ENCODE results near the gene PHF19.

The PHF19 gene

DNA sequence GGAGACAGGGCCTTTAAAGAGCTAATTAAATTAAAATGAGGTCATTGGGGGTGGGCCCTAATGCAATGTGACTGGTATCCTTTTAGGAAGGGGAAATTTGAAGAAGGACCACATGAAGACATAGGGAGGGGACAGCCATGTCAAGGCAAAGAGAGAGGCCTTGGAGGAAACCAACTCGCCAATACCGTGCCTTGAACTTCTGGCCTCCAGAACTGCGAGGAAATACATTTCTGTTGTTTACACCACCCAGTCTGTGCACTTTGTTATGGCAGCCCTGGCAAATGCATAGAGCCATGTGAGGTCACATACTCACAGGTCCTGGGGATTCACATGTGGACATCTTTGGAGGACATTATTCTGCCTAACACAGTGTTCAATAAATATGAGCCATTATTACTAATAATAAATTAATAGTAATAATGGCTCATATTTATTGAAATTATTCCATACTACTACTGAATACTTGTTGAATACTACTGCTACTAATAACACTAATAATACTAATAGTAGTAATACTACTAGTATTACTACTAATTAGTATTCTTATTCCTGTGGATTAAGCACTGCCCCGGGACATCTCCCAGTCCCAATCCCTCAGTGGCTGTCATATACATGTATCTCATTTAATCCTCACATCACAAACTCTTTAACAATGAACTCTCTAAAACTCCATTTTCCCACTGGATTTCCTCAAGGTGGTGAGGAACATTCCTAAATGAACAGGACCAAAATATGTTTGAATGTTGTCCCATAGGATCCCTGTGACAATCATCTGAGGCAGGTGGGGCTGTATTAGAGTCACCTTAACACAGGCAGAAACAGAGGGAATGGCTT is 41.2 kb upstream of the PHF19 start:
- Histone ChIP-seq H3K36me3 (peaks cover 74% of the 10 kb centered on the region), H3K4me1 (ENCODE audit: control insufficient read depth in 1 of 2, insufficient read depth in 1 of 2, low read depth in 1 of 2, low read length in 1 of 2) (no peaks in the 10 kb centered on the region), H3K27me3 (no peaks in the 10 kb centered on the region), H3K27ac (no peak overlapping the region), H3K9me3 (no peaks in the 10 kb centered on the region), H3K4me3 (ENCODE audit: low read depth in 1 of 2, low read length in 1 of 2) (no peak overlapping the region)
- TF ChIP-seq, protein P1, sequence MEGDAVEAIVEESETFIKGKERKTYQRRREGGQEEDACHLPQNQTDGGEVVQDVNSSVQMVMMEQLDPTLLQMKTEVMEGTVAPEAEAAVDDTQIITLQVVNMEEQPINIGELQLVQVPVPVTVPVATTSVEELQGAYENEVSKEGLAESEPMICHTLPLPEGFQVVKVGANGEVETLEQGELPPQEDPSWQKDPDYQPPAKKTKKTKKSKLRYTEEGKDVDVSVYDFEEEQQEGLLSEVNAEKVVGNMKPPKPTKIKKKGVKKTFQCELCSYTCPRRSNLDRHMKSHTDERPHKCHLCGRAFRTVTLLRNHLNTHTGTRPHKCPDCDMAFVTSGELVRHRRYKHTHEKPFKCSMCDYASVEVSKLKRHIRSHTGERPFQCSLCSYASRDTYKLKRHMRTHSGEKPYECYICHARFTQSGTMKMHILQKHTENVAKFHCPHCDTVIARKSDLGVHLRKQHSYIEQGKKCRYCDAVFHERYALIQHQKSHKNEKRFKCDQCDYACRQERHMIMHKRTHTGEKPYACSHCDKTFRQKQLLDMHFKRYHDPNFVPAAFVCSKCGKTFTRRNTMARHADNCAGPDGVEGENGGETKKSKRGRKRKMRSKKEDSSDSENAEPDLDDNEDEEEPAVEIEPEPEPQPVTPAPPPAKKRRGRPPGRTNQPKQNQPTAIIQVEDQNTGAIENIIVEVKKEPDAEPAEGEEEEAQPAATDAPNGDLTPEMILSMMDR (IDR thresholded peaks at IDR 0.05), result no peak

DNA sequence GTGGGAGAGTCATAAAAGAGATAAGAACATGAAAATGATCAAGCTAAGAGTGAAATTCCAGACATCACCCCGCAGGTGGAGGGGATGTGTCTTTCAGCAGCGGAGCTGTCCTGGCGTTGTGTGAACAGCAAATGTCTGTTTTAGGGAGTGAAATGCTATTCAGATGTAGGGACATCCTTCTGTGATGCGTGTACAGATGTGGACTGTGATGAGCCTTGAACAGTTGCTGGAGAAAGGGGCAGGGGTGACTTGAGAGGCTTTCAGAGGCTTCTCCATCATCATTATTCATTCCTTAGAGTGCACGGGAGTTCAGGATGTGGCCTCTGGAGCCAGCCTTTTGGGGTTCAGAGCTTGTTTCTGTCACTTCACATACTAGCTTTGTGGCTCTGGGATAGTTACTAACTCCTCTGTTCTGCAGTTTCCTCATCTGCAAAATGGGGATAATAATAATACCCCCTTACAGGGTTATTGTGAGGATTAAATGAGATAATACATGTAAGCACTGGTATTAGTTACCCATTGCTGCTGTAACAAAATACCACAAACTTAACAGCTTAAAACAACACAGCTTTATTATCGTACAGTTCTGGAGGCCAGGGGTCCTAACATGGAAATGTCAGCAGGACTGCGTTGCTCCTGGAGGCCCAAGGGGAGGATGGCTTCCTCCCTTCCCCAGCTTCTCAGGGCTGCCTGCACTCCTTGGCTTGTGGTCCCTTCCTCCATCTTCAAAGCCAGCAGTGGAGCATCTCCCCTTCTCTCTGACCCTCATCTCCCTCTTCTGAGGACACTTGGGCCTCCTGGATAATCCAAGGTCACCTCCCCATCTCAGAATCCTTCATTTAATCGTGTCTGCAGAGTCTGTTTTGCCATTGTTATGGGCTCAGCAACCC is 40.2 kb upstream of the PHF19 start:
- Histone ChIP-seq H3K27ac (no peak overlapping the region), H3K36me3 (peaks cover 73% of the 10 kb centered on the region)

DNA sequence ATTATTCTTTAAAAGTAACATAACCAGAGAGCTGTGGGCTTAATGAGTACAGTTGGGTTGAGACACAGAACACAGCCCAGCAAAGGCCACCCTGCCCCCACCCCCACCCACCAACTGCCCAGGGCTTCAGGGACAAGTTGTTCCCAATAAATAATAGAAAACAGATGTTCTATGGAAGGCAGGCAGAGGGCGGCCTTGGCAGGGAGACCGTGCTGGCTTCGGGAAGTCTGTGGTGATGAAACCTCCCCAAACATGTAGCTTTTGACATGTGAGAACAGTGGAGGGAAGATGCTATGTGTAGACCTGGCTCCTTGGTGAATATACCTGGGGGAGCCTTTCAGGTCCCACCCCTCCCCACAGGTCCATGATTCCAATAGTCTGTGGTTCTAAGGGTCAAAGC is 39.6 kb upstream of the PHF19 start:
- Histone ChIP-seq H3K27ac (no peak overlapping the region), H3K9me3 (no peaks in the 10 kb centered on the region), H3K4me1 (ENCODE audit: control insufficient read depth in 1 of 2, insufficient read depth in 1 of 2, low read depth in 1 of 2, low read length in 1 of 2) (no peaks in the 10 kb centered on the region), H3K4me3 (ENCODE audit: low read depth in 1 of 2, low read length in 1 of 2) (no peak overlapping the region), H3K27me3 (no peaks in the 10 kb centered on the region), H3K36me3 (peaks cover 73% of the 10 kb centered on the region)
- TF ChIP-seq, protein P1 (IDR thresholded peaks at IDR 0.05), result no peak

More for the DNA sequence above, 40.2 kb upstream of the PHF19 start:
- Histone ChIP-seq H3K9me3 (no peaks in the 10 kb centered on the region), H3K4me1 (ENCODE audit: control insufficient read depth in 1 of 2, insufficient read depth in 1 of 2, low read depth in 1 of 2, low read length in 1 of 2) (no peaks in the 10 kb centered on the region), H3K4me3 (ENCODE audit: low read depth in 1 of 2, low read length in 1 of 2) (no peak overlapping the region), H3K27me3 (no peaks in the 10 kb centered on the region)
- TF ChIP-seq, protein P1 (IDR thresholded peaks at IDR 0.05), result no peak

DNA sequence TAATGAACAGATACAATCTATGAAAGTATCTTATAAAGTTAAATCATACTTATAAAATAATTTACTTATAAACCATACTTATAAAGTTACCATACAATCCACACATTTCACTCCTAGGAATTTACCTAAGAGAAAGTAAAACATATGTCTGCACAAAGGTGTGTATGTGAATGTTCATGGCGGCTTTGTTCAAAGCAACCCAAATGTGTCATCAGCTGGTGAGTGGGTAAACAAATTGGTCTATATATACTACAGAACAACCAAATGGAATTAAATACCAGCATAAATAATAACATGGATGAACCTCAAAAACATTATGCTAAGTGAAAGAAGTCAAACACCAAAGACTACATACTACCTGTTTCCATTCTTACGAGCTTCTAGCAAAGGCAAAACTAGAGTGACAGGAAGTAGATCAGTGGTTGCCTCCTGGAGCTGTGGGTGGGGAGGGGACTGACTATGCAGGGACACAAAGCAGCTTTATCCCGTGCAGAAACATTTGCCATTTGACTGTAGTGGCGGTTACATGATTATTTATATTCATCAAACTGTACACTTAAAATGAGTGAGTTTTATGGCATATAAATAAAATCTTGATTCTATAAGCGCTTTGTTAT is 39.0 kb upstream of the PHF19 start:
- TF ChIP-seq, protein P1 (IDR thresholded peaks at IDR 0.05), result no peak
- no peaks in the 10 kb centered on the region for H3K27me3 ChIP-seq
- peaks cover 76% of the 10 kb centered on the region for H3K36me3 ChIP-seq
- no peak overlapping the region for H3K27ac ChIP-seq
- no peak overlapping the region for H3K4me3 ChIP-seq (ENCODE audit: low read depth in 1 of 2, low read length in 1 of 2)
- no peaks in the 10 kb centered on the region for H3K4me1 ChIP-seq (ENCODE audit: control insufficient read depth in 1 of 2, insufficient read depth in 1 of 2, low read depth in 1 of 2, low read length in 1 of 2)
- H3K9me3 ChIP-seq, result no peaks in the 10 kb centered on the region

DNA sequence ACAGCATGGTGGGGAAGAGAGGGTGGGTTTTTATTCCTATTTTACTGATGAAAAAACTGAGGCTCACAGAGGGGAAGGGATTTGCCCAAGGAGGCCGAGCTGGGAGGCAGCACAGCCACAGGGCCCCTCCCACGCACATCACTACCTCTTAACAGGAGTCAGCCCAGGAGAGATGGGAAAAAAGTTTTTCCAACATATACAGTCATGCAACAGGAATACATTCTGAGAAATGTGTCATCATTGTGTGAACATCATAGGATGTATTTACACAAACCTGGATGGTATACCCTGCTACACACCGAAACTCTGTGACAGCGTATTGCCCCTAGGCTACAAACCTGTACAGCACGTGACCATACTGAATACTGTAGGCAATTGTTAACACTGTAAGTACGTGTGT is 38.0 kb upstream of the PHF19 start:
- Histone ChIP-seq H3K4me1 (ENCODE audit: control insufficient read depth in 1 of 2, insufficient read depth in 1 of 2, low read depth in 1 of 2, low read length in 1 of 2) (no peaks in the 10 kb centered on the region), H3K9me3 (no peaks in the 10 kb centered on the region), H3K36me3 (peaks cover 76% of the 10 kb centered on the region), H3K27ac (no peak overlapping the region), H3K27me3 (no peaks in the 10 kb centered on the region), H3K4me3 (ENCODE audit: low read depth in 1 of 2, low read length in 1 of 2) (no peak overlapping the region)
- TF ChIP-seq, protein P1 (IDR thresholded peaks at IDR 0.05), result no peak
